Panc1 (cell line): ENCODE results near the gene DCC. TPM values are rescaled to one million over a fixed set of nuclear protein-coding genes. Genes with fewer than 3 reads are reported as not detected.

Source experiments
- ATAC-seq: fragments of 200-7000 bp; cut with Tn5 transposase; 2 replicates; pipeline ENCODE4 v1.9.1; 2020; ENCODE audit warnings: mild to moderate bottlenecking, moderate library complexity
- BruUV-seq: library from RNA; stranded (reverse); fragments of 400-500 nt; replicated peaks from 2 replicates; lab custom pipeline; 2021; lab: Mats Ljungman, UMichigan
- CTCF ChIA-PET: fragments of 300-600 bp; sonication (Branson Sonifier 250); formaldehyde crosslinking; loops from one replicate; lab custom pipeline; 2022; ENCODE audit warnings: antibody characterized with exemption; lab: Charles Lee
- POLR2A ChIA-PET: fragments of 300-600 bp; sonication (Branson Sonifier 250); formaldehyde crosslinking; loops from one replicate; lab custom pipeline; 2022; ENCODE audit warnings: antibody characterized with exemption; lab: Charles Lee
- DNase-seq: peaks from one replicate; pipeline ENCODE4 v3.0.0-alpha.2; 2010; ENCODE audit warnings: low read depth, low spot score
- H3K27ac ChIP-seq: 2 replicates; pipeline ENCODE4 v1.5.1; 2011; ENCODE audit warnings: mild to moderate bottlenecking, low read length, inconsistent platforms
- H3K27me3 ChIP-seq: fragments of 200-500 bp; sonication (Bioruptor generic); 2 replicates; pipeline ENCODE4 v1.6.0; 2014; ENCODE audit warnings: low read length, inconsistent platforms; ENCODE audit not compliant: control insufficient read depth, insufficient read depth
- H3K36me3 ChIP-seq: fragments of 200-500 bp; sonication (Bioruptor generic); 2 replicates; pipeline ENCODE4 v1.5.1; 2014; ENCODE audit warnings: inconsistent platforms, mild to moderate bottlenecking, low read length, moderate library complexity; ENCODE audit not compliant: control insufficient read depth, insufficient read depth
- H3K4me1 ChIP-seq: 2 replicates; pipeline ENCODE4 v1.5.1; 2011; ENCODE audit warnings: inconsistent platforms, mild to moderate bottlenecking, low read length, moderate library complexity; ENCODE audit not compliant: control insufficient read depth, insufficient read depth
- H3K4me3 ChIP-seq, 2 experiments: 2 replicates each; pipeline ENCODE4 v1.5.1; 2011 to 2012; ENCODE audit warnings: low read depth in 2 of 2, low read length in 2 of 2, mild to moderate bottlenecking in 2 of 2, inconsistent platforms in 1 of 2, moderate library complexity in 1 of 2
- H3K9me3 ChIP-seq: fragments of 200-500 bp; sonication (Bioruptor generic); 2 replicates; pipeline ENCODE4 v1.5.1; 2014; ENCODE audit warnings: low read depth, mild to moderate bottlenecking, inconsistent platforms, low read length, moderate library complexity; ENCODE audit not compliant: control insufficient read depth, insufficient read depth
- POLR2AphosphoS5 ChIP-seq: IDR thresholded peaks from 2 replicates; pipeline ENCODE4 v1.6.1; 2012; ENCODE audit warnings: mild to moderate bottlenecking, low read depth, low read length, moderate library complexity
- REST ChIP-seq, 2 experiments: IDR thresholded peaks; 2 replicates each; pipeline ENCODE4 v1.6.1; 2011 to 2012; ENCODE audit warnings: low read depth in 2 of 2, control low read depth in 1 of 2, low read length in 1 of 2, mild to moderate bottlenecking in 1 of 2, moderate library complexity in 1 of 2; ENCODE audit not compliant: insufficient read depth in 1 of 2
- SIN3A ChIP-seq: IDR thresholded peaks from 2 replicates; pipeline ENCODE4 v1.6.1; 2012; ENCODE audit warnings: low read depth, mild to moderate bottlenecking, low read length, moderate library complexity, borderline replicate concordance; ENCODE audit not compliant: insufficient read depth
- TCF7L2 ChIP-seq: IDR thresholded peaks from 2 replicates; pipeline ENCODE4 v1.6.1; 2011; ENCODE audit warnings: mild to moderate bottlenecking, low read depth, low read length, inconsistent platforms
- in situ Hi-C: cut with HindIII; loops from 2 replicates; pipeline ENCODE4 v1.10.0; 2016; ENCODE audit warnings: low sequenced_read_pairs, low pct_unique_long_range_greater_than_20kb
- intact Hi-C: fragments of 100-400 bp; cut with micrococcal nuclease; formaldehyde crosslinking; loops from one replicate; pipeline ENCODE4 v1.10.0; 2022; ENCODE audit not compliant: unreplicated experiment
- total RNA-seq: library from RNA; stranded (reverse); gene quantifications from one replicate; pipeline ENCODE4 v1.2.1, GENCODE V29; 2021; ENCODE audit not compliant: unreplicated experiment
- TF ChIP-seq, protein P1 (sequence below): fragments of 450-650 bp; IDR thresholded peaks from 2 replicates; pipeline ENCODE4 v1.5.1; 2017; ENCODE audit warnings: mild to moderate bottlenecking

Gene DCC
- total RNA-seq, 1 experiment from 2014 or later: not detected

DNA sequence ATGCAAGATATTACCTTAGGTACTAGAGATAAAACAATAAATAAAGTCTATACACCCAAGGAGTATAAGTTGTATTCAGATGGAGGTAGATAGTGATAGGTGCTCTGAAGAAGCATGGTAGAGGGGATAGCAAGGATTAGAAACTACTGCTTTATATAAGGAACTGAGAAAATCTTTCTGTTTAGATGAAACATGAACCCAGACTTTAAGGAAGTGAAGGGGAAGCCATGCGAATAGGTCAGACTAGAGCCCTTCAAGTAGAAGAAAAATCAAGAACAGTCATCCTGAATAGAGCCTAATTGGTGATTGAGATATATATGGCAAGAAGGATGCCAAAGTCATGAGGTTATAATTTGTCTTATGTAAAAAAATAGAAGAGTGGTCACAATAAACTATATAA lies 984.4 kb downstream of the DCC start:
- no peak overlapping the region for H3K4me3 ChIP-seq
- DNase-seq (no peak), ATAC-seq (no peak)
- no peaks in the 10 kb centered on the region for H3K4me1 ChIP-seq
- H3K36me3 ChIP-seq: no peaks in the 10 kb centered on the region
- BruUV-seq: no TSS peak
- ChIA-PET POLR2A (no interaction called here), CTCF (no interaction called here)
- no peak overlapping the region for H3K27ac ChIP-seq
- in situ Hi-C loops (no loop called here), intact Hi-C loops (no loop called here)
- H3K27me3 ChIP-seq: no peaks in the 10 kb centered on the region
- H3K9me3 ChIP-seq: no peaks in the 10 kb centered on the region
- no peak for TF ChIP-seq TCF7L2
- TF ChIP-seq REST (IDR thresholded peaks at IDR 0.05; ENCODE audit: insufficient read depth in 1 of 2, low read depth in 2 of 2, low read length in 1 of 2): no peak

DNA sequence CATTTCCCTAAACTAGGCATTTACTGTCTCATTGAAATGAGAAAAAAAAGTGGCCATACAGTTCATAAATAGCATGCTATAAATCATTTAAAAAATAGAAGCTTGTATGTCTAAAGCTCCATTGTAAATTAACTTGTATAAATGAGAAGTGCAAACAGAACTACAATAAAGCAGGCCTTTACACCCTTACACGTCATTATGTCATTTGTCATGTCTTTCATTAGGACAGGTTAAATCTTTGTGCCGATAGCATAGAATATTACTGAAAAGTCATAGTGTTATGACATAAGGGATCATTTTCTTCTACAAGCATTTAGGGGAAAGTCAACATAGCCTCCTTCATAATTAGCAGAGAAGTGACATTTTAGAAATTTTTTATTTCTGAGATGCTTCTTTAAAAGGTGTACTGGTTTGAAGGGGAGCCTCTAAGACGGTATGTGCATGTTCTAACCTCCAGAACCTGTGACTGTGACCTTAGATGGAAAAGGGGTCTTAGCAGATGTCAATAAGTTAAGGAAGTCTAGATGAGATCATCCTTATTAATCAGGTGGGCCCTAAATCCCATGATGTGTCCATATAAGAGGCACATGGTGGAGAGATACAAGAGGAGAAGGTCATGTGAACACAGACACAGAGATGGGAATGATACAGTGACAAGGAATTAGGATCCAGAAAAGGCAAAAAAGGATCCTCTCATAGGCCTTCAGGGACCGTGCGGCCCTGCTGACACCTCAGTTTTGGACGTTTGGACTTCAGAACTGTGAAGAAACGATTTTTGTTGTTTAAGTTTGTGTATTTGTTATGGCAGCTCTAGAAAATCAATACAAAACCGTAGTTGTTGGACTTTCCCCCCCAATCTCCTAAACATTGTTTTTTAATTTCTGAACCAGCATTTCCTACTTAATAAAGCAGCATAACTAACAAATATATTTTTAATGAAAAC lies 1020.8 kb downstream of the DCC start:
- in situ Hi-C loops: no loop called here
- Histone ChIP-seq H3K9me3 (no peaks in the 10 kb centered on the region), H3K27ac (no peak overlapping the region), H3K4me3 (no peak overlapping the region), H3K27me3 (no peaks in the 10 kb centered on the region), H3K4me1 (no peaks in the 10 kb centered on the region), H3K36me3 (no peaks in the 10 kb centered on the region)
- no peak for DNase-seq
- TF ChIP-seq SIN3A: no peak
- no peak for TF ChIP-seq TCF7L2
- TF ChIP-seq, protein P1, sequence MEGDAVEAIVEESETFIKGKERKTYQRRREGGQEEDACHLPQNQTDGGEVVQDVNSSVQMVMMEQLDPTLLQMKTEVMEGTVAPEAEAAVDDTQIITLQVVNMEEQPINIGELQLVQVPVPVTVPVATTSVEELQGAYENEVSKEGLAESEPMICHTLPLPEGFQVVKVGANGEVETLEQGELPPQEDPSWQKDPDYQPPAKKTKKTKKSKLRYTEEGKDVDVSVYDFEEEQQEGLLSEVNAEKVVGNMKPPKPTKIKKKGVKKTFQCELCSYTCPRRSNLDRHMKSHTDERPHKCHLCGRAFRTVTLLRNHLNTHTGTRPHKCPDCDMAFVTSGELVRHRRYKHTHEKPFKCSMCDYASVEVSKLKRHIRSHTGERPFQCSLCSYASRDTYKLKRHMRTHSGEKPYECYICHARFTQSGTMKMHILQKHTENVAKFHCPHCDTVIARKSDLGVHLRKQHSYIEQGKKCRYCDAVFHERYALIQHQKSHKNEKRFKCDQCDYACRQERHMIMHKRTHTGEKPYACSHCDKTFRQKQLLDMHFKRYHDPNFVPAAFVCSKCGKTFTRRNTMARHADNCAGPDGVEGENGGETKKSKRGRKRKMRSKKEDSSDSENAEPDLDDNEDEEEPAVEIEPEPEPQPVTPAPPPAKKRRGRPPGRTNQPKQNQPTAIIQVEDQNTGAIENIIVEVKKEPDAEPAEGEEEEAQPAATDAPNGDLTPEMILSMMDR: no peak
- TF ChIP-seq POLR2AphosphoS5: no peak
- TF ChIP-seq REST (IDR thresholded peaks at IDR 0.05; ENCODE audit: insufficient read depth in 1 of 2, low read depth in 2 of 2, low read length in 1 of 2): no peak
- BruUV-seq: no TSS peak
- intact Hi-C loops: no loop called here
- CTCF ChIA-PET: no interaction called here
- POLR2A ChIA-PET: no interaction called here
- ATAC-seq: no peak
